NCI-H146 treated with DMSO at 0.1 percent for 48 hours (cell line): ENCODE data around the gene EPB41L1.

ENCODE experiments used
- DNase-seq: peaks from one replicate; lab custom pipeline; 2025; ENCODE audit not compliant: unreplicated experiment; lab: John Stamatoyannopoulos, UW

The EPB41L1 gene

GRCh38 chr20:36255445-36255844, 100.9 kb downstream of the EPB41L1 start:
- no peak for DNase-seq

GRCh38 chr20:36259177-36260061, 104.9 kb downstream of the EPB41L1 start:
- no peak for DNase-seq

- DNase-seq: no peak
Observed at GRCh38 chr20:36260316-36260715, 105.8 kb downstream of the EPB41L1 start.

GRCh38 chr20:36261389-36262105, 107.0 kb downstream of the EPB41L1 start:
- no peak for DNase-seq

- DNase-seq: no peak
Observed at GRCh38 chr20:36262440-36262839, 107.9 kb downstream of the EPB41L1 start.

- no peak for DNase-seq
Observed at GRCh38 chr20:36264426-36265246, 110.1 kb downstream of the EPB41L1 start.

GRCh38 chr20:36266189-36266588, 111.6 kb downstream of the EPB41L1 start:
- no peak for DNase-seq

GRCh38 chr20:36267605-36268381, 113.3 kb downstream of the EPB41L1 start:
- no peak for DNase-seq

GRCh38 chr20:36268440-36269342, 114.2 kb downstream of the EPB41L1 start:
- no peak for DNase-seq

GRCh38 chr20:36269507-36269906, 115.0 kb downstream of the EPB41L1 start:
- DNase-seq: no peak

GRCh38 chr20:36270744-36271638, 116.5 kb downstream of the EPB41L1 start:
- no peak for DNase-seq

GRCh38 chr20:36271639-36272546, 117.4 kb downstream of the EPB41L1 start:
- DNase-seq: no peak

- no peak for DNase-seq
Observed at GRCh38 chr20:36272547-36273220, 118.1 kb downstream of the EPB41L1 start.

- DNase-seq: no peak
Observed at GRCh38 chr20:36273414-36274180, 119.1 kb downstream of the EPB41L1 start.

GRCh38 chr20:36274181-36274841, 119.8 kb downstream of the EPB41L1 start:
- no peak for DNase-seq

GRCh38 chr20:36275011-36275410, 120.5 kb downstream of the EPB41L1 start:
- no peak for DNase-seq
